GM18520 (cell line): ENCODE measurements around the gene NECTIN1.

Experiments
- ATAC-seq: cut with Tn5 transposase; IDR thresholded peaks from one replicate; pipeline ENCODE4 v1.9.1; 2021; ENCODE audit not compliant: unreplicated experiment

The NECTIN1 gene

GRCh38 chr11:119694334-119694733 is 34.7 kb downstream of the NECTIN1 start:
- no peak for ATAC-seq

- no peak for ATAC-seq
These were observed 35.7 kb downstream of the NECTIN1 start for GRCh38 chr11:119693253-119693815.

GRCh38 chr11:119692540-119692820 is 36.5 kb downstream of the NECTIN1 start:
- no peak for ATAC-seq

GRCh38 chr11:119691701-119692539 is 37.1 kb downstream of the NECTIN1 start:
- no peak for ATAC-seq

- peak; percentile 43 for ATAC-seq
These were observed 37.9 kb downstream of the NECTIN1 start for GRCh38 chr11:119691020-119691666.

- ATAC-seq = no peak
These were observed 39.7 kb downstream of the NECTIN1 start for GRCh38 chr11:119689302-119689701.

GRCh38 chr11:119688356-119688755 is 40.6 kb downstream of the NECTIN1 start:
- ATAC-seq = no peak

- no peak for ATAC-seq
These were observed 41.5 kb downstream of the NECTIN1 start for GRCh38 chr11:119687373-119688046.

GRCh38 chr11:119686177-119686882 is 42.7 kb downstream of the NECTIN1 start:
- no peak for ATAC-seq

GRCh38 chr11:119685111-119685746 is 43.8 kb downstream of the NECTIN1 start:
- no peak for ATAC-seq

- no peak for ATAC-seq
These were observed 44.5 kb downstream of the NECTIN1 start for GRCh38 chr11:119684361-119685110.

- ATAC-seq = no peak
These were observed 45.2 kb downstream of the NECTIN1 start for GRCh38 chr11:119683783-119684182.

- no peak for ATAC-seq
These were observed 47.6 kb downstream of the NECTIN1 start for GRCh38 chr11:119681361-119681910.

GRCh38 chr11:119680541-119681360 is 48.2 kb downstream of the NECTIN1 start:
- ATAC-seq = no peak

- ATAC-seq = no peak
These were observed 49.7 kb downstream of the NECTIN1 start for GRCh38 chr11:119679346-119679745.

GRCh38 chr11:119678351-119678750 is 50.6 kb downstream of the NECTIN1 start:
- ATAC-seq = no peak

GRCh38 chr11:119677840-119678239 is 51.2 kb downstream of the NECTIN1 start:
- no peak for ATAC-seq

- ATAC-seq = no peak
These were observed 52.5 kb downstream of the NECTIN1 start for GRCh38 chr11:119676461-119677020.
